Upper lobe of left lung (tissue), 6 donors: ENCODE measurements around the gene SLC50A1. TPM values are rescaled to one million over a fixed set of nuclear protein-coding genes. Genes with fewer than 3 reads are reported as not detected.
A peak's percentile ranks its signal among the peaks of the same experiment; 100 is the strongest.

Experiments
- ATAC-seq, 2 donors: fragments of 200-7000 bp; cut with Tn5 transposase; one replicate each; pipeline ENCODE4 v1.9.1; 2022; ENCODE audit warnings: mild to moderate bottlenecking in 2 of 2, moderate library complexity in 2 of 2; ENCODE audit not compliant: low FRiP score in 2 of 2
- DNase-seq, 2 donors: peaks; one replicate each; pipeline ENCODE4 v3.0.0-alpha.2; 2019 to 2020
- H3K27ac ChIP-seq, 4 donors: fragments of 200-600 bp; sonication (generic); one replicate each; pipeline ENCODE4 v1.5.1; 2016 to 2019
- H3K27me3 ChIP-seq, 4 donors: fragments of 200-600 bp; sonication (generic); one replicate each; pipeline ENCODE4 v1.5.1; 2017 to 2019
- H3K36me3 ChIP-seq, 4 donors: fragments of 200-600 bp; sonication (generic); one replicate each; pipeline ENCODE4 v1.5.1; 2016 to 2019
- H3K4me1 ChIP-seq, 4 donors: fragments of 200-600 bp; sonication (generic); one replicate each; pipeline ENCODE4 v1.5.1; 2018 to 2019
- H3K4me3 ChIP-seq, 4 donors: fragments of 200-600 bp; sonication (generic); one replicate each; pipeline ENCODE4 v1.5.1; 2017 to 2019; ENCODE audit warnings: mild to moderate bottlenecking in 2 of 4, moderate library complexity in 1 of 4
- H3K9me3 ChIP-seq, 4 donors: fragments of 200-600 bp; sonication (generic); one replicate each; pipeline ENCODE4 v1.5.1; 2018 to 2019
- CTCF ChIP-seq, 6 experiments: fragments of 450-650 bp in 4 of 6; fragments of 200-600 bp in 2 of 6; sonication (generic) in 2 of 6; IDR thresholded peaks; one replicate each; pipeline ENCODE4 v1.5.1; 2016 to 2019; ENCODE audit warnings: antibody characterized with exemption in 6 of 6
- EP300 ChIP-seq, 4 donors: sonication (generic); formaldehyde crosslinking; IDR thresholded peaks; one replicate each; pipeline ENCODE4 v1.5.1; 2017; ENCODE audit warnings: antibody characterized with exemption in 4 of 4, control low read depth in 2 of 4
- POLR2A ChIP-seq, 4 donors: fragments of 450-650 bp; IDR thresholded peaks; one replicate each; pipeline ENCODE4 v1.5.1; 2016 to 2017; ENCODE audit warnings: antibody characterized with exemption in 4 of 4, mild to moderate bottlenecking in 2 of 4
- POLR2AphosphoS5 ChIP-seq, 2 donors: sonication (generic); formaldehyde crosslinking; IDR thresholded peaks; one replicate each; pipeline ENCODE4 v1.5.1; 2017; ENCODE audit warnings: antibody characterized with exemption in 2 of 2
- WGBS, 2 donors: methylation state at CpG; one replicate each; pipeline ENCODE4 v1.1.5; 2017 to 2018; 5-methylcytosine and 5-hydroxymethylcytosine counted together
- total RNA-seq, 6 donors: library from RNA; depleted of rRNA in 4 of 6; stranded (reverse); fragments of >200 nt in 4 of 6; gene quantifications; one replicate each; pipeline versions ENCODE4 v1.1.0 to v1.2.1, GENCODE V29; 2016 to 2021
- donor health status: DM: no; HTN: no; CAD: no; lungs with moderate emphysema.
- donor health status: DM: no; HTN: yes; CAD: no; lungs with severe emphysema.

The SLC50A1 gene
- total RNA-seq, 6 donors from 2014 or later, result 19.9 to 49.9 (median 42.7) TPM

- TF ChIP-seq POLR2A (IDR thresholded peaks at IDR 0.05) (peak in 1 of 4 donors; percentile 52), EP300 (IDR thresholded peaks at IDR 0.05) (no peak)
- no peak for ATAC-seq
- peak overlapping the region; percentile 60 to 72 (median 68) for H3K27ac ChIP-seq
- H3K4me3 ChIP-seq, result no peak overlapping the region
- H3K4me1 ChIP-seq, result peaks cover 23 to 56% (median 37%) of the 10 kb centered on the region in 4 donors
- H3K9me3 ChIP-seq, result no peaks in the 10 kb centered on the region
- WGBS, 2 donors, result 72 to 81% methylated on average over 2 of the region's 2 CpGs
- DNase-seq, result no peak
- H3K36me3 ChIP-seq, result no peaks in the 10 kb centered on the region
- peaks cover 0 to 4% (median under 1%) of the 10 kb centered on the region in 4 donors for H3K27me3 ChIP-seq
Measured at GRCh38 chr1:155121249-155121648, 14.4 kb upstream of the SLC50A1 start.

DNA sequence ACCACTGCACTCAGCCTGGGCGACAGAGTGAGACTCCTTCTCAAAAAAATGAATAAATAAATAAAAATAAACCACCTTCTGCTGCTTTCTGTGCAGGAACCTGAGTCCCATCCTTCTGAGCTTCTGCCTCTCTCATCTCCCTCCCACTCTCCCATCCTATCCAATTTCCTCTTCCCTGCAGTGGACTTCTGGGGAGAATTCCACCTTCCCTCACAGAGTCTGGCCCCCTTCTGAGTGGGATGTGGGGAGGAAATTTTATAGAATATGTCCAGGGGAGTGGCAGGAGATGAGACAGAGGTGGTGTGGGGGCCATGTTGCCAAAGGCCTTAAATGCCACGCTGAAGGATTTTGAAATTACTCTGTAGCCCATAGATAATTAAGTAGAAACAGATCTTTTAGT is 13.3 kb upstream of the SLC50A1 start:
- WGBS, 2 donors, result 80 to 82% methylated on average over 2 of the region's 2 CpGs
- no peak for TF ChIP-seq EP300 (IDR thresholded peaks at IDR 0.05)
- TF ChIP-seq CTCF (IDR thresholded peaks at IDR 0.05), result no peak
- TF ChIP-seq POLR2AphosphoS5 (IDR thresholded peaks at IDR 0.05), result no peak
- no peak for TF ChIP-seq POLR2A (IDR thresholded peaks at IDR 0.05)
- DNase-seq (no peak), ATAC-seq (no peak)
- peaks cover 0 to 5% (median under 1%) of the 10 kb centered on the region in 4 donors for H3K27me3 ChIP-seq
- no peaks in the 10 kb centered on the region for H3K9me3 ChIP-seq
- H3K4me3 ChIP-seq, result no peak overlapping the region
- no peaks in the 10 kb centered on the region for H3K36me3 ChIP-seq
- H3K4me1 ChIP-seq, result peaks cover 32 to 61% (median 43%) of the 10 kb centered on the region in 4 donors
- H3K27ac ChIP-seq, result peak overlapping the region in 3 of 4 donors; percentile 17 to 72 (median 69)

- DNase-seq, result no peak
- Histone ChIP-seq H3K36me3 (no peaks in the 10 kb centered on the region), H3K27me3 (peaks cover 0 to 5% (median 3%) of the 10 kb centered on the region in 4 donors), H3K4me1 (peaks cover 35 to 71% (median 54%) of the 10 kb centered on the region in 4 donors), H3K9me3 (no peaks in the 10 kb centered on the region), H3K4me3 (no peak overlapping the region), H3K27ac (peak overlapping the region; percentile 44 to 98 (median 90))
- TF ChIP-seq POLR2AphosphoS5 (IDR thresholded peaks at IDR 0.05), result no peak
- TF ChIP-seq EP300 (IDR thresholded peaks at IDR 0.05), result no peak
- TF ChIP-seq CTCF (IDR thresholded peaks at IDR 0.05), result no peak
- TF ChIP-seq POLR2A (IDR thresholded peaks at IDR 0.05), result no peak
- no peak for ATAC-seq
- 44 to 69% methylated on average over 4 of the region's 4 CpGs for WGBS, 2 donors
Measured at GRCh38 chr1:155123801-155124200, 11.9 kb upstream of the SLC50A1 start.

DNA sequence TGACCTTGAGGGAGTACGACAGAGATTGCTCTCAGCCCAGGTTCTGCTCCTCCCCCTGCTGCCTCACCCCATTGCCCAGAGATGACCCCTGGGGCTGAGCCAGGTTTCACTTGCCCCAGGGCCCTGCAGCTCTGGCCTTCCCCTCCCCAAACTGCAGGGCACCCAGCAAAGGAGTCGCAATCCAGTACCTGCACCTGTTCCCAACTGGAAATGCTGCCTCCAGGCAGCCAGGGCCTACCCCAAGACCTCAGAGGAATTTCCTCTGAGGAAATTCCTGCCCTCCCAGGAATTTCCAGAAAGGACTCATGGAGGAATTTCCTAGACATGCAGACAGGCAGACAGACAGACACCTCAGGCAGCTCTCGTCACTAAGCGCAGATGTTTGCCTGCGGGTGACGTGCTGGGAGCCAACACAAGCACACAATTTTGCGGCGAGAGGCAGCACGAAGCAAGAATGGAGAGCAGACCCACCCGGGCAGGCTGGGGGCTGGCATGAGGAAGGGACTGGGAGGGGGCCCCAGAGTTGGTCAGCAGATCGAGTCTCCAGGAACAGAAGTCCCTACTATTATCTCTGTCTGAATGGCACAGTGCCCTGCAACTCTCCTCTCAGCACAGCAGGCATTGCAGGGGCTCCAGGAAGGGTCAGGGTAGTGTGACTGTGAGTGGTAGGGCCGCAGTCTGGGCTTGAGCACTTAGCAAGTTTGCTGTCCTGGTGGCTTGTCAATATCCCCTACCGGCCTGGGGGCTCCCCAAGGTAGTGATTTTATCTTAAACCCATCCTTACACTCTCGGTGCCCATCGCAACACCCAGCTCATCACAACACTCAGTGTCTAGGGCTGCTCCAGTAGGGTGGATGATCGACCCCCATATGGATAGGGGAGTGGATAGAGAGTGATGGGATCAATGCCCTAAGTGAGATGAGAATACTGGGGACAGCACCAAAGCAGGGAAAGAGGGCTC is 10.9 kb upstream of the SLC50A1 start:
- WGBS, 2 donors, result 55 to 78% methylated on average over 13 to 15 of the region's 16 CpGs
- Histone ChIP-seq H3K27me3 (peaks cover 0 to 5% (median 3%) of the 10 kb centered on the region in 4 donors), H3K9me3 (no peaks in the 10 kb centered on the region), H3K36me3 (no peaks in the 10 kb centered on the region), H3K4me3 (no peak overlapping the region), H3K27ac (peak overlapping the region; percentile 83 to 98 (median 98)), H3K4me1 (peaks cover 35 to 70% (median 58%) of the 10 kb centered on the region in 4 donors)
- ATAC-seq (no peak), DNase-seq (peak in 1 of 2 donors; percentile 69)
- TF ChIP-seq CTCF (IDR thresholded peaks at IDR 0.05) (no peak), POLR2A (IDR thresholded peaks at IDR 0.05) (peak in 2 of 4 donors; percentile 18), EP300 (IDR thresholded peaks at IDR 0.05) (peak in 1 of 4 donors; percentile 56), POLR2AphosphoS5 (IDR thresholded peaks at IDR 0.05) (peak in 1 of 2 donors; percentile 25)

DNA sequence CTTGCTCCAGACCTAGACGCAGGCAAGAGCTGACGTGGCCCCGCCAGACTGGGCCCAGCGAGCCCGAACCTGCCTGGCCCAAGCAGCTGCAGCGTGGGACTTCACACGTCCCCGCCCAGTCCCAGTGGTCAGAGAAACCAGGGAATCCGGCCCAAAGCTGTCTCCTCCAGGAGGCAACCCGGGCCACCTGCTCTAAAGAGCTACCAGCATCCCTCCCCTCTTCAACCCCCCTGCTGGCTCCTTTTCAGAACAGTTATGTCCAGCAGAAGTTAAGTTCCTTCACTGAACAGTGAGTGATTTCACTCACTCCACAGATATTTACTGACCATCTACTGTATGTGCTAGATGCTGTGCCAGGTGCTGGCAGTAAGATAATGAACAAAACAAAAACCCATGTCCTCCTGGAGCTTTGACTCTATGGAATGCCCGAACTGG is 10.1 kb upstream of the SLC50A1 start:
- peak in 1 of 2 donors; percentile 67 for DNase-seq
- no peaks in the 10 kb centered on the region for H3K36me3 ChIP-seq
- 73 to 79% methylated on average over 10 to 11 of the region's 11 CpGs for WGBS, 2 donors

More for the DNA sequence above, 10.1 kb upstream of the SLC50A1 start:
- peak overlapping the region in 1 of 4 donors; percentile 66 for H3K4me3 ChIP-seq
- ATAC-seq, result no peak
- peaks cover 0 to 5% (median 3%) of the 10 kb centered on the region in 4 donors for H3K27me3 ChIP-seq
- H3K4me1 ChIP-seq, result peaks cover 35 to 69% (median 54%) of the 10 kb centered on the region in 4 donors
- no peaks in the 10 kb centered on the region for H3K9me3 ChIP-seq
- H3K27ac ChIP-seq, result peak overlapping the region; percentile 83 to 98 (median 98)
- TF ChIP-seq POLR2A (IDR thresholded peaks at IDR 0.05) (no peak), CTCF (IDR thresholded peaks at IDR 0.05) (no peak), EP300 (IDR thresholded peaks at IDR 0.05) (no peak), POLR2AphosphoS5 (IDR thresholded peaks at IDR 0.05) (no peak)
